ENCODE measurements around the gene AP1AR.
"Not testable (repeated sequence)": the region's sequence is repeated elsewhere in the genome, so short reads cannot be mapped to it uniquely, and the experiment has no call there.

The AP1AR gene

GRCh38 chr4:112280386-112281056 lies 48.9 kb downstream of the AP1AR start:
- DNase-seq: no peak

GRCh38 chr4:112281895-112282398 lies 50.4 kb downstream of the AP1AR start:
- DNase-seq: not testable (repeated sequence)

GRCh38 chr4:112282860-112283667 lies 51.5 kb downstream of the AP1AR start:
- DNase-seq: no peak

DNA sequence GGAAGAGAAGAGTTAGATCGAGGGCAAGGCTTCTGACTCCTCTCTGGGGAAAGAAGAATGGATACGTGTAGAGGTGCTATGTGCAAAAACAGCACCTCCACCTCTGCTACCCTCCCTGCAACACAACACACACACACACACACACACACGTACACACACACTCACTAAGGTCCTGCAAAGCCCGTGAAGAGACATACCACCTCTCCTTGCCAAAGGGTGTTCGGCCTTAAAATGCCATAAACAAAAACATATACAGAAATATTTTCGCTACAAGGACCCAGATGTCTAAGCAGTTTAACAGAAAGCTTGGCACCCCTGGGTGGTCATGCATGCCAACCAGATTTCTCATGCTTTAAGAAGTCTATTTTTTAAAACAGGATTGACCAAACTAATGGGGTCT lies 52.6 kb downstream of the AP1AR start:
- DNase-seq: no peak

- peak; percentile 73 for DNase-seq
Measured at GRCh38 chr4:112284662-112285411, 53.2 kb downstream of the AP1AR start.

DNA sequence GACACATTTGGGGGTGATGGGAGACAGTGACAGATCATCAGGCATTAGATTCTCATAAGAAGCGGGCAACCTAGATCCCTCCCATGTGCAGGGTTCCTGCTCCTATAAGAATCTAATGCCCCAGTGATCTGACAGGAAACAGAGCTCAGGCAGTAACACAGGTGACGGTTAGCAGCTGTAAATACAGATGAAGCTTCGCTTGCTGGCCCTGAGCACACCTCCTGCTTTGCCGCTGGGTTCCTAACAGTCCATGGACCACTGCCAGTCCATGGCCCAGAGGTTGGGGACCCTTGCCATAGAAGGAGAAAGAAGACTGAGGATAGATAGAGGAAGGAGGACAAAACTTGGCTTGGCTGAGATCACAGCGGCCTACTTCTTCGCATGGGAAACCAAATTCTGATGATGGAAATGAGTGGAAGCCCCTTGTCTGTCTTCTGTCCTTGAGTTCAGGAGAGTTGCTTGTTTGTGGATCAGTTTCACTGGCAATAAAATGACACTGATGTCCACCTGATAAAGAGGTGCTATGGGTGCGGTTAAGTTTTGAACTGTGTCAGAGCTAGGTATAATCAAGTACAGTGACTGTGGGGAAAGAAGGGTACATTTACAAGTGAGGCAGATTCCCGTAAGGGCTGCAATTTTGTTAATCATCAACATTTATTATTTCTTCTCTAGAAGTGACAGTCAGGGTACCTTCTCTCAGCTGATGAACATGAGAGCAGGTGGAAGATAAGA lies 55.8 kb downstream of the AP1AR start:
- DNase-seq: peak; percentile 65

DNA sequence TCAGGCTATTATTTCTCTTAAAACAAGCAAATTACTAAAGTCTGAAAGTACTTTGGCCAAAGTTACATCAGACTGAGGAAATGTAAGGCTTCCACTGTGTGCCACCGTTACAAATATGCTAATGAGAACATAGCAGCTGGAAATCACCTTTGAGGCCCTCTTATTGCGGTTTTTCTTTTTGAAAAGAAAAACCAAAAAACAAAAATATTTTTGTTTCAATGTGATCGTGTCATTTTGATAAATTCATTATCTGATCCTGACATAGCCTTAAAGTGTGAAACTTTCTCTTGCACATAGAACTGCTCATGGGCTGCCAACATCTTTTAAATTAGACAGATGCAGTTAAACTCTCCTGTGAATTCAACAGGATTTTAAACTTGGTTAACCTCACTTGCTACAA lies 56.9 kb downstream of the AP1AR start:
- no peak for DNase-seq

DNA sequence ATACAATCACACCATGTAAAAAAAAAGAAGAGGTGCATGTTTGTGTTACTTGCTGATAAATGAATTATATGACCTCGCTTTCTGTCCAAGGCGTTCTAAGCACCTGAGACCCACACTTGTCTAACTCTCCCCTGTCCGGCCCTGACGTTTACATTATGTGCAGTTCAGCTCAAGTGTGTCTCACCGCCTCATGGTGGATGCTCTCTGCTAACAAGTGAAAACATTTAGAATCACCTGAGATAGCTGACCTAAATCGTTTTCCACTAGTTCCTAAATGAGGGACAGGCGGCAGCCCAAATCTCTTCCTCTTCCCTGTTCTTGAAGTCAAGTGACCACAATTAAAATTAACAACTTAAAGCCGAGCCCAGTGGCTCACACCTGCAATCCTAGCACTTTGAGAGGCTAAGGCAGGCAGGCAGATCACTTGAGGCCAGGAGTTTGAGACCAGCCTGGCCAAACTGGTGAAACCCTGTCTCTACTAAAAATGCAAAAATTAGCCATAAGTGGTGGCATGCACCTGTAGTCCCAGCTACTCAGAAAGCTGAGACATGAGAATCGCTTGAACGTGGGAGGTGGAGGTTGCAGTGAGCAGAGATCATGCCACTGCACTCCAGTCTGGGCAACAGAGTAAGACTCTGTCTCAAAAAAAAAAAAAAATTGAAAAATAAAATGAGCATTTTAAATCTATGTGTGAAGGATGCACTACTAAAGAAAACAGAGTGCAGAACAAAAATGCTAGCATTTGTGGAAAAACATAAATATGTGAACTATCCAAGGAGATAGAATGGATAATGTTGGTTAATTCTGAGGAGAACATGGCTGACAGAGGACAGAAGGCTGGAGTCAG lies 58.0 kb downstream of the AP1AR start:
- no peak for DNase-seq

DNA sequence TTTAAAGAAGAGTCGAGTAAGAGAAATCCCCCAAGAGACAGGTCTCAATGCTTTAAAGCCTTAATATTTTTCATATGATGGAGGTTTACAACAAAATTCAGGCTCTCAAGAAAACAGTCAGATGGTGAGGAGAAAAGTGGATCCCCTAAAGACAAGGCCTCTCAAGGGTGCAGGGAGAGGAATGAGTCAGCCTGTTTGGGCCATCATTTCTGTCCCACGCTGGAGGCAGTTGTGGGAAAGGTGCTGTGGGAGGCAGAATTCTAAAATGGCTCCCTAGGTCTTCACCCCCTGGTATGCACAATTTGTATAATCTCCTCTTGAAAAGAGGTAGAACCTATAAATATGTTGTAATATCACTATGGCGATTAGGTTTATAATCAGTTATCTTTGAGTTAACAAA lies 58.8 kb downstream of the AP1AR start:
- DNase-seq: no peak

DNA sequence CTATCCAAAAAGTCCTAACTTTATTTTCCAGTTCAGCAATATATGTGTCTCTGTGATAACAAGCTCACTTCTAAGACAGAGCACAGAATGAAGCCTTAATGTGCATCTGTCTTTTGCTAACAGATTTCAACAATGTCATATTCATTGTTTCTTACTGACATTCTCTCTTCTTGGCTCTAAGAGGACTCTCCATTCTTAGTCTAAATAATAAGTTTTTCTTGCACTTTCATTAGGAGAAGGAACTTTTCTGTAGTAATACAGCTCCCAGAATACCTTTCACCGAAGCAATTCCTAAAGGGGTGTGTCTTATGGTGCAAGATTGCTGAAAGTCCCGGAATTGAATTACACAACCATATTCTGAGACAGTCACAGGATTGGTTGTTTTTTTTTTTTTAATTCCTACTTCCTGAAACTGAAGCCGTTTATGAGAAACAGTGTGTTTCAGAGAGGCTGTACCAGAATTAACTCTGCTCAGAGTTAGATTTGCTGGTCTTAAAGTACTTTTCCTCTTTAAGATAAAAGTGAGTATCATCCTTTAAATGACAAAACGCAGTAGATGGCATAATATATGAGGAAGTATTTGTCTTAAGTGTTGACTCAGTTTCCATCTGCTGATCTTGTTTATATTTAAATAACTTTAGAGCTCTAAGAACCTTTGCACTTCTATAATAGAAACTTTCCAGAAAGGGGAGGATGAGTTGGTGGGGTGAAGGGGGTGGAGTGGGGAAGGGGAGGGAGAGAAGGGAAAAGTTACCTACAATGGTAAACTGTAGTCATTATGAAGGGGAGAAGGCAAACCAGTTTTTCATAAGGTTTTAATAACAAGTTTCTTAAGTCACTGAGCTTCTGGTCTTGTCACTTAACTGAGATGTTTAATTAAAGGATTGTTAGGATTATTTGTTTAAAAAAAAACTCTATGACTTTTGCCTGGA lies 65.6 kb downstream of the AP1AR start, which contains the start of gene ALPK1:
TSS of gene ALPK1 (plus strand) at position 421 of the 932 bp plus-strand sequence.
- no peak for DNase-seq

DNA sequence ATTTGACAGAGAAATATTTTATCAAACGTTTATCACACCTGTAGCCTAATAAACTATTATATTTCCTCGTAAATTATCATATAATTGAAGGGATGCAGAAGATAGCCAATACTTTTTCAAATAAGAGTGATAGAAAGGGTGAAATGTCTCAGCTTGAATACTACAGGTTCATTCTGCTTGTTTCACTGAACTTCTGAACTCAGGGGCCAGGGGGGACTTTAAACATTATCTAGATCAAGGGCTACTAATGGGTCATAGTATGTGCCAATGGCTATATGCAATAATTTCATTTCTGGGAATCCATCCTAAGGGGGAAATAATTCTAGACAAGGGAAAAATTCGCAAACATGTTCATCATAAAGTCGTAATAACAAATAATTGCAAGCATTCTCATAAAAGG lies 68.1 kb downstream of the AP1AR start:
- no peak for DNase-seq

DNA sequence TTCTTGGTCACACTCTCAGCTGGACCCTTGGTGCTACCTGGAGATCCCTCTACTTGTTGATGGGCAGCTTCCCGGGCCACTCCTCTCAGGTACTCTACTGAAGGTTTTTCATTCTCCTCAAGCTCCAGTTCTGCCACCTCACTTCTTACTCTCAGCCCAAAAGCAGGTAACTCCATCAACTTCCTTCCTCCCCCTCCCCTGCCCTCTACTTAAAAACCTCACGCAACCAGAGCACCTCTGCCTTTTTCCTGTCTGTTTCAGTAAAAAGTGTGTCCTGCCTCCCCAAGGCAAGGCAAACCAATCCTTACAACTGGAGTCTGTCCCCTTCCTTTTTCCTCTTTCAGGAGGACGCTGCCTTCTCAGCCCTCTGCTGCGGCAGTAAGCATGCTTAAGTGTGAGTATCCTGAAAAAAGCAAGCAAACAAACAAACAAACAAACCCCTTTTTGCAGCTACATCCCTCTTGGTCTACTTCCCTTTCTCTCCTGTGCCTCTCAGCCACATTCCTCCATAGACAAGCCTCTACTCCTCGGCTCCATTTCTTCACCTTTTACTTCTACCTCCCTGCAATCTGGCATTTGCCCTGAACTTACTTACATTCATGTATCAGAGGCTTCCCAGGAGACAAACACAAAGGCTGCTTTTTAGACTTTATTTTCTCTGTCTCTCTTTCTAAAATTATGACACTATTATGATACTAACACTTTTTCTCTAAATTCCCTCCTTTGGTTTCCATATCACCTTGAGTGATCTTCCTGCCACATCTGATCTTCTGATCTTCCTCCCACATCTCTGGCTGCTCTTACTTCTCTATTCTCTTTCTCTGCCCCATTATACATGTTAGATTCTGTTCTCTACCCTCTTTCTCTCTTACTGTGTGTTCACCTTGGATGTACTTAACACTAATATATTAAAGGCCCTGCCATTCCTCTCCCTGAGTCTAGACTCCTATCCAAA lies 71.0 kb downstream of the AP1AR start:
- DNase-seq: no peak

GRCh38 chr4:112305477-112305876 lies 73.9 kb downstream of the AP1AR start:
- DNase-seq: not testable (repeated sequence)

GRCh38 chr4:112309263-112309791 lies 77.7 kb downstream of the AP1AR start:
- not testable (repeated sequence) for DNase-seq

- DNase-seq: no peak
Measured at GRCh38 chr4:112311516-112311915, 79.9 kb downstream of the AP1AR start.

GRCh38 chr4:112312610-112313239 lies 81.1 kb downstream of the AP1AR start:
- DNase-seq: no peak

- no peak for DNase-seq
Measured at GRCh38 chr4:112315446-112315845, 83.9 kb downstream of the AP1AR start.

DNA sequence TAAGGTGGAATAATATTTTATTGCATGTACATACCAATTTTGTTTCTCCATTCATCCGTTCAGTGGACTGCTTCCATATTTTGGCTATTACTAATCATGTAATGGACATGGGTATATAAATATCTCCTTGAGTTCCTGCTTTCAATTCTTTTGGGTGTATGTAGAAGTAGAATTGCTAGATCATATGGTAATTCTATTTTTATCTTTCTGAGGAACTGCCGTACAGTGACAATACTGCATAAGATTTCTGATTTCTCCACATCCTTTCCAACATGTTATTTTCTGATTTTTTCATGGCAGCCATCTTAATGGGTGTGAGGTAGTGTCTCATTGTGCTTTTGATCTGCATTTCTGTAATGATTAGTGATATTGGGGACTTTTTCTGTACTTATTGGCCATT lies 84.8 kb downstream of the AP1AR start:
- DNase-seq: no peak

Measured in activated effector memory CD4-positive, alpha-beta T cell treated with anti-CD3 and anti-CD28 coated beads, Interleukin-2, amount 50 U/mL, for 16 hours (primary cell).